Measurements from ENCODE around the gene B4GALNT1.
A peak's percentile ranks its signal among the peaks of the same experiment; 100 is the strongest.

Gene B4GALNT1

GRCh38 chr12:57610554-57611107 lies 22.4 kb downstream of the B4GALNT1 start:
- Histone ChIP-seq H3K9ac (ENCODE audit: low read length) (peak overlapping the region; percentile 82), H3K36me3 (ENCODE audit: insufficient read depth, low read length) (peaks cover 47% of the 10 kb centered on the region), H3K27me3 (ENCODE audit: control insufficient read depth in 1 of 2, insufficient read depth in 2 of 2, low read length in 2 of 2) (no peaks in the 10 kb centered on the region), H3K27ac (ENCODE audit: low read depth, low read length) (peak overlapping the region; percentile 98), H3K4me1 (ENCODE audit: insufficient read depth, low read length) (peaks cover 48% of the 10 kb centered on the region), H3K9me3 (ENCODE audit: low read length) (no peaks in the 10 kb centered on the region), H3K4me3 (ENCODE audit: low read depth in 1 of 2, low read length in 2 of 2) (peak overlapping the region; percentile 66 to 92)

- Histone ChIP-seq H3K27me3 (ENCODE audit: control insufficient read depth in 1 of 2, insufficient read depth in 2 of 2, low read length in 2 of 2) (no peaks in the 10 kb centered on the region), H3K9me3 (ENCODE audit: low read length) (no peaks in the 10 kb centered on the region), H3K4me3 (ENCODE audit: low read depth in 1 of 2, low read length in 2 of 2) (peak overlapping the region; percentile 59 to 66), H3K9ac (ENCODE audit: low read length) (peak overlapping the region; percentile 82), H3K4me1 (ENCODE audit: insufficient read depth, low read length) (peaks cover 48% of the 10 kb centered on the region), H3K36me3 (ENCODE audit: insufficient read depth, low read length) (peaks cover 41% of the 10 kb centered on the region), H3K27ac (ENCODE audit: low read depth, low read length) (peak overlapping the region; percentile 98)
Measured at GRCh38 chr12:57609781-57610553, 23.0 kb downstream of the B4GALNT1 start.

GRCh38 chr12:57609101-57609780 lies 23.8 kb downstream of the B4GALNT1 start:
- Histone ChIP-seq H3K9ac (ENCODE audit: low read length) (peak overlapping the region; percentile 27), H3K4me1 (ENCODE audit: insufficient read depth, low read length) (peaks cover 41% of the 10 kb centered on the region), H3K9me3 (ENCODE audit: low read length) (no peaks in the 10 kb centered on the region), H3K4me3 (ENCODE audit: low read depth in 1 of 2, low read length in 2 of 2) (peak overlapping the region; percentile 11 to 66), H3K27ac (ENCODE audit: low read depth, low read length) (peak overlapping the region; percentile 98), H3K36me3 (ENCODE audit: insufficient read depth, low read length) (peaks cover 33% of the 10 kb centered on the region), H3K27me3 (ENCODE audit: control insufficient read depth in 1 of 2, insufficient read depth in 2 of 2, low read length in 2 of 2) (no peaks in the 10 kb centered on the region)

GRCh38 chr12:57607958-57608663 lies 24.9 kb downstream of the B4GALNT1 start:
- H3K27ac ChIP-seq (ENCODE audit: low read depth, low read length) = peak overlapping the region; percentile 51
- H3K27me3 ChIP-seq (ENCODE audit: control insufficient read depth in 1 of 2, insufficient read depth in 2 of 2, low read length in 2 of 2) = no peaks in the 10 kb centered on the region

GRCh38 chr12:57606821-57607220 lies 26.2 kb downstream of the B4GALNT1 start:
- no peaks in the 10 kb centered on the region for H3K27me3 ChIP-seq (ENCODE audit: control insufficient read depth in 1 of 2, insufficient read depth in 2 of 2, low read length in 2 of 2)
- no peaks in the 10 kb centered on the region for H3K9me3 ChIP-seq (ENCODE audit: low read length)
- peaks cover 28% of the 10 kb centered on the region for H3K4me1 ChIP-seq (ENCODE audit: insufficient read depth, low read length)
- no peak overlapping the region for H3K4me3 ChIP-seq (ENCODE audit: low read depth in 1 of 2, low read length in 2 of 2)
- H3K36me3 ChIP-seq (ENCODE audit: insufficient read depth, low read length) = peaks cover 29% of the 10 kb centered on the region
- H3K9ac ChIP-seq (ENCODE audit: low read length) = no peak overlapping the region
- H3K27ac ChIP-seq (ENCODE audit: low read depth, low read length) = no peak overlapping the region

More at GRCh38 chr12:57607958-57608663, 24.9 kb downstream of the B4GALNT1 start:
- Histone ChIP-seq H3K4me1 (ENCODE audit: insufficient read depth, low read length) (peaks cover 35% of the 10 kb centered on the region), H3K36me3 (ENCODE audit: insufficient read depth, low read length) (peaks cover 28% of the 10 kb centered on the region), H3K4me3 (ENCODE audit: low read depth in 1 of 2, low read length in 2 of 2) (no peak overlapping the region), H3K9ac (ENCODE audit: low read length) (no peak overlapping the region), H3K9me3 (ENCODE audit: low read length) (no peaks in the 10 kb centered on the region)

GRCh38 chr12:57606399-57606798 lies 26.6 kb downstream of the B4GALNT1 start:
- H3K36me3 ChIP-seq (ENCODE audit: insufficient read depth, low read length) = peaks cover 33% of the 10 kb centered on the region
- H3K9me3 ChIP-seq (ENCODE audit: low read length) = no peaks in the 10 kb centered on the region
- peak overlapping the region; percentile 98 for H3K27ac ChIP-seq (ENCODE audit: low read depth, low read length)
- no peaks in the 10 kb centered on the region for H3K27me3 ChIP-seq (ENCODE audit: control insufficient read depth in 1 of 2, insufficient read depth in 2 of 2, low read length in 2 of 2)
- H3K4me3 ChIP-seq (ENCODE audit: low read depth in 1 of 2, low read length in 2 of 2) = no peak overlapping the region
- peaks cover 28% of the 10 kb centered on the region for H3K4me1 ChIP-seq (ENCODE audit: insufficient read depth, low read length)
- no peak overlapping the region for H3K9ac ChIP-seq (ENCODE audit: low read length)

- peaks cover 28% of the 10 kb centered on the region for H3K4me1 ChIP-seq (ENCODE audit: insufficient read depth, low read length)
Measured at GRCh38 chr12:57605811-57606311, 27.1 kb downstream of the B4GALNT1 start.

GRCh38 chr12:57604992-57605810 lies 27.8 kb downstream of the B4GALNT1 start:
- no peaks in the 10 kb centered on the region for H3K27me3 ChIP-seq (ENCODE audit: control insufficient read depth in 1 of 2, insufficient read depth in 2 of 2, low read length in 2 of 2)
- H3K4me3 ChIP-seq (ENCODE audit: low read depth in 1 of 2, low read length in 2 of 2) = peak overlapping the region; percentile 90 to 97
- H3K36me3 ChIP-seq (ENCODE audit: insufficient read depth, low read length) = peaks cover 45% of the 10 kb centered on the region
- no peaks in the 10 kb centered on the region for H3K9me3 ChIP-seq (ENCODE audit: low read length)
- peaks cover 28% of the 10 kb centered on the region for H3K4me1 ChIP-seq (ENCODE audit: insufficient read depth, low read length)
- peak overlapping the region; percentile 98 for H3K27ac ChIP-seq (ENCODE audit: low read depth, low read length)
- H3K9ac ChIP-seq (ENCODE audit: low read length) = peak overlapping the region; percentile 79

More at GRCh38 chr12:57605811-57606311, 27.1 kb downstream of the B4GALNT1 start:
- H3K4me3 ChIP-seq (ENCODE audit: low read depth in 1 of 2, low read length in 2 of 2) = peak overlapping the region; percentile 90 to 97
- no peak overlapping the region for H3K9ac ChIP-seq (ENCODE audit: low read length)
- no peaks in the 10 kb centered on the region for H3K9me3 ChIP-seq (ENCODE audit: low read length)
- H3K27ac ChIP-seq (ENCODE audit: low read depth, low read length) = peak overlapping the region; percentile 98
- H3K36me3 ChIP-seq (ENCODE audit: insufficient read depth, low read length) = peaks cover 39% of the 10 kb centered on the region
- H3K27me3 ChIP-seq (ENCODE audit: control insufficient read depth in 1 of 2, insufficient read depth in 2 of 2, low read length in 2 of 2) = no peaks in the 10 kb centered on the region

- H3K36me3 ChIP-seq (ENCODE audit: insufficient read depth, low read length) = peaks cover 52% of the 10 kb centered on the region
- H3K9me3 ChIP-seq (ENCODE audit: low read length) = no peaks in the 10 kb centered on the region
- H3K4me3 ChIP-seq (ENCODE audit: low read depth in 1 of 2, low read length in 2 of 2) = peak within 1 kb of the TSS; percentile 90 to 97
- H3K4me1 ChIP-seq (ENCODE audit: insufficient read depth, low read length) = peaks cover 26% of the 10 kb centered on the region
- no peaks in the 10 kb centered on the region for H3K27me3 ChIP-seq (ENCODE audit: control insufficient read depth in 1 of 2, insufficient read depth in 2 of 2, low read length in 2 of 2)
- H3K27ac ChIP-seq (ENCODE audit: low read depth, low read length) = peak within 1 kb of the TSS; percentile 98
- H3K9ac ChIP-seq (ENCODE audit: low read length) = peak within 1 kb of the TSS; percentile 79
Measured at GRCh38 chr12:57604454-57604991, 28.5 kb downstream of the B4GALNT1 start, which contains the start of gene DTX3. Gene DTX3, plus strand, starts transcription at chr12:57604824. Its CDS starts 1,694 bp downstream, at chr12:57606518.

GRCh38 chr12:57603815-57604453 lies 29.1 kb downstream of the B4GALNT1 start:
- H3K9me3 ChIP-seq (ENCODE audit: low read length) = no peaks in the 10 kb centered on the region
- H3K9ac ChIP-seq (ENCODE audit: low read length) = peak overlapping the region; percentile 66
- H3K4me1 ChIP-seq (ENCODE audit: insufficient read depth, low read length) = peaks cover 20% of the 10 kb centered on the region
- H3K27me3 ChIP-seq (ENCODE audit: control insufficient read depth in 1 of 2, insufficient read depth in 2 of 2, low read length in 2 of 2) = no peaks in the 10 kb centered on the region
- H3K4me3 ChIP-seq (ENCODE audit: low read depth in 1 of 2, low read length in 2 of 2) = peak overlapping the region; percentile 86 to 97
- H3K27ac ChIP-seq (ENCODE audit: low read depth, low read length) = peak overlapping the region; percentile 98
- peaks cover 54% of the 10 kb centered on the region for H3K36me3 ChIP-seq (ENCODE audit: insufficient read depth, low read length)

All from muscle layer of colon (tissue), 2 donors.